Measurements from ENCODE around the gene B3GLCT. TPM values are rescaled to one million over a fixed set of nuclear protein-coding genes. Genes with fewer than 3 reads are reported as not detected.
"Not testable (repeated sequence)": the region's sequence is repeated elsewhere in the genome, so short reads cannot be mapped to it uniquely, and the experiment has no call there.

The B3GLCT gene
- polyA plus RNA-seq, 1 of the 3 experiments (the other 2 are of a cell fraction): 2.4 TPM

- Histone ChIP-seq H3K27me3 (ENCODE audit: insufficient read depth) (no peaks in the 10 kb centered on the region), H3K4me1 (ENCODE audit: control insufficient read depth in 1 of 2, insufficient read depth in 2 of 2, low read depth in 1 of 2, low read length in 1 of 2) (no peaks in the 10 kb centered on the region), H3K9ac (no peak overlapping the region), H3K9me3 (no peaks in the 10 kb centered on the region), H3F3A (replicated peaks; ENCODE audit: insufficient read depth) (no peaks in the 10 kb centered on the region), H3K4me2 (no peak overlapping the region), H3K4me3 (ENCODE audit: low read depth in 2 of 2, low read length in 1 of 2) (no peak overlapping the region), H3K36me3 (replicated peaks in 1 of 2; ENCODE audit: control insufficient read depth in 1 of 2, insufficient read depth in 2 of 2, low read length in 1 of 2) (no peaks in the 10 kb centered on the region), H3K9me2 (no peaks in the 10 kb centered on the region), H3K27ac (ENCODE audit: low read depth in 2 of 2, low read length in 1 of 2) (no peak overlapping the region), H4K20me1 (ENCODE audit: insufficient read depth) (no peaks in the 10 kb centered on the region), H3K79me2 (ENCODE audit: insufficient read depth) (no peaks in the 10 kb centered on the region), H2AFZ (ENCODE audit: low read depth) (no peak overlapping the region)
- DNase-seq: no peak
- CTCF ChIA-PET: no interaction called here
- TF ChIP-seq MAX (IDR thresholded peaks at IDR 0.05; ENCODE audit: low read depth): no peak
- TF ChIP-seq CHD2 (IDR thresholded peaks at IDR 0.05; ENCODE audit: low read length, partially characterized antibody): no peak
- TF ChIP-seq EP300 (IDR thresholded peaks at IDR 0.05; ENCODE audit: borderline replicate concordance in 1 of 2, low read depth in 1 of 2, low read length in 1 of 2): no peak
- no peak for TF ChIP-seq GABPA (IDR thresholded peaks at IDR 0.05; ENCODE audit: low read depth)
- no peak for TF ChIP-seq SIN3A (IDR thresholded peaks at IDR 0.05; ENCODE audit: borderline replicate concordance, low read depth, low read length)
- POLR2A ChIA-PET: no interaction called here
- 53% methylated on average over 6 of the region's 6 CpGs for WGBS (ENCODE audit: low lambda C conversion rate)
Observed at GRCh38 chr13:31334994-31335557, 135.3 kb downstream of the B3GLCT start.

GRCh38 chr13:31339616-31340015 lies 139.8 kb downstream of the B3GLCT start:
- DNase-seq; POLR2A ChIA-PET; H3K9me2 ChIP-seq; H3K4me2 ChIP-seq; H3K36me3 ChIP-seq (replicated peaks in 1 of 2; ENCODE audit: control insufficient read depth in 1 of 2, insufficient read depth in 2 of 2, low read length in 1 of 2); H3F3A ChIP-seq (replicated peaks; ENCODE audit: insufficient read depth); H4K20me1 ChIP-seq (ENCODE audit: insufficient read depth); CTCF ChIA-PET; H3K9me3 ChIP-seq; H3K9ac ChIP-seq; H3K27me3 ChIP-seq (ENCODE audit: insufficient read depth); H3K27ac ChIP-seq (ENCODE audit: low read depth in 2 of 2, low read length in 1 of 2); H3K4me3 ChIP-seq (ENCODE audit: low read depth in 2 of 2, low read length in 1 of 2); H3K79me2 ChIP-seq (ENCODE audit: insufficient read depth); H2AFZ ChIP-seq (ENCODE audit: low read depth); H3K4me1 ChIP-seq (ENCODE audit: control insufficient read depth in 1 of 2, insufficient read depth in 2 of 2, low read depth in 1 of 2, low read length in 1 of 2): not testable (repeated sequence)
- no CpG with 5 or more reads among the region's 22 CpGs for WGBS (ENCODE audit: low lambda C conversion rate)

GRCh38 chr13:31340848-31341247 lies 141.1 kb downstream of the B3GLCT start:
- H3K27ac ChIP-seq (ENCODE audit: low read depth in 2 of 2, low read length in 1 of 2); H3F3A ChIP-seq (replicated peaks; ENCODE audit: insufficient read depth); H3K9me3 ChIP-seq; POLR2A ChIA-PET; DNase-seq; H3K36me3 ChIP-seq (replicated peaks in 1 of 2; ENCODE audit: control insufficient read depth in 1 of 2, insufficient read depth in 2 of 2, low read length in 1 of 2); H3K4me2 ChIP-seq; CTCF ChIA-PET; H3K27me3 ChIP-seq (ENCODE audit: insufficient read depth); H3K9ac ChIP-seq; H4K20me1 ChIP-seq (ENCODE audit: insufficient read depth); H3K4me3 ChIP-seq (ENCODE audit: low read depth in 2 of 2, low read length in 1 of 2); H3K79me2 ChIP-seq (ENCODE audit: insufficient read depth); H3K4me1 ChIP-seq (ENCODE audit: control insufficient read depth in 1 of 2, insufficient read depth in 2 of 2, low read depth in 1 of 2, low read length in 1 of 2); H2AFZ ChIP-seq (ENCODE audit: low read depth); H3K9me2 ChIP-seq: not testable (repeated sequence)
- 16% methylated on average over 6 of the region's 12 CpGs for WGBS (ENCODE audit: low lambda C conversion rate)

GRCh38 chr13:31346891-31347290 lies 147.1 kb downstream of the B3GLCT start:
- Histone ChIP-seq H3K9me3 (no peaks in the 10 kb centered on the region), H3K27me3 (ENCODE audit: insufficient read depth) (no peaks in the 10 kb centered on the region), H3K9me2 (no peaks in the 10 kb centered on the region), H3K4me3 (ENCODE audit: low read depth in 2 of 2, low read length in 1 of 2) (no peak overlapping the region), H3K9ac (no peak overlapping the region), H3K4me1 (ENCODE audit: control insufficient read depth in 1 of 2, insufficient read depth in 2 of 2, low read depth in 1 of 2, low read length in 1 of 2) (no peaks in the 10 kb centered on the region), H3K27ac (ENCODE audit: low read depth in 2 of 2, low read length in 1 of 2) (no peak overlapping the region), H3F3A (replicated peaks; ENCODE audit: insufficient read depth) (no peaks in the 10 kb centered on the region), H3K4me2 (no peak overlapping the region), H3K36me3 (replicated peaks in 1 of 2; ENCODE audit: control insufficient read depth in 1 of 2, insufficient read depth in 2 of 2, low read length in 1 of 2) (no peaks in the 10 kb centered on the region), H3K79me2 (ENCODE audit: insufficient read depth) (no peaks in the 10 kb centered on the region), H2AFZ (ENCODE audit: low read depth) (no peak overlapping the region), H4K20me1 (ENCODE audit: insufficient read depth) (no peaks in the 10 kb centered on the region)
- no peak for DNase-seq
- CTCF ChIA-PET: no interaction called here
- TF ChIP-seq JUND (IDR thresholded peaks at IDR 0.05) (no peak), REST (IDR thresholded peaks at IDR 0.05; ENCODE audit: low read depth, low read length) (no peak), FOXM1 (IDR thresholded peaks at IDR 0.05; ENCODE audit: low read depth) (no peak)
- WGBS (ENCODE audit: low lambda C conversion rate): 51% methylated on average over 2 of the region's 2 CpGs
- POLR2A ChIA-PET: no interaction called here
